HG03575 (cell line): Measurements from ENCODE around the gene NIPAL3.
"Not testable (repeated sequence)": the region's sequence is repeated elsewhere in the genome, so short reads cannot be mapped to it uniquely, and the experiment has no call there.

ENCODE experiments used
- ATAC-seq: cut with Tn5 transposase; IDR thresholded peaks from one replicate; pipeline ENCODE4 v1.9.1; 2021; ENCODE audit not compliant: unreplicated experiment, insufficient number of reproducible peaks, low FRiP score; ENCODE audit errors: extremely low read depth

The NIPAL3 gene

DNA sequence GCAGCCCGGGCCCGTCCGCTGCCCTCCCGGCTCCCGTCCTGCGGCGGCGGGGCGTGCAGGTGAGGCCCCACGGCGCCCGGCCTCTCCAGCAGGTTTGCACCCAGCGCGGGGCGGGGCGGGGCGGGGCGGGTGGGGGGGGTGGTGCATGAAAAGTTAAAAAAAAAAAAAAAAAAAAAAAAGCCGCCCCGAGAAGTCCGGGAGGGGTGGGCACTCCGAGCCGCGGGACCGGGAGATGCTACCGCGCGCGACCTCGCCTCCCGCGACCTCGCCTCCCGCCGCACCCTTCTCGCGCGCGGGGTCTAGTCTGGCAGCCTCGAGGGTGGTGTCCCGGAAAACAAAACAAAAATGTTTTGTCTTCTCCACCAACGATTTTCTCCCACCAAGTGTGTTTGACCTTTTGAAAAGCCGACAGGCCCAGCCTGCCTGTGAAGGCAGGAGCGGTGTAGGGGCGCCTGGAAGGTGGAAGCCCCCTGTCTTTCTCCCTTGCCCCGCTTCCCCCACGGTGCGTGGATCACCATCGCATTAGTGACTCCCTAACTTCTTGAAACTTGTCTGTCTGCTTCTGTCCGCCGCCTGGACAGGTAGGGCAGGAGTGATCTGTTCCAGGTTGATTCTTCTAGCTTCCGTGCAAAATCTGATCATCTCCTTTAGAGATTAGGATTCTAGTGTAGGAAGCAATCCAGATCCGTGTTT lies 87.6 kb downstream of the NIPAL3 start:
- no peak for ATAC-seq

GRCh38 chr1:24503870-24504523 lies 88.4 kb downstream of the NIPAL3 start:
- no peak for ATAC-seq

GRCh38 chr1:24504560-24504959 lies 89.0 kb downstream of the NIPAL3 start:
- no peak for ATAC-seq

DNA sequence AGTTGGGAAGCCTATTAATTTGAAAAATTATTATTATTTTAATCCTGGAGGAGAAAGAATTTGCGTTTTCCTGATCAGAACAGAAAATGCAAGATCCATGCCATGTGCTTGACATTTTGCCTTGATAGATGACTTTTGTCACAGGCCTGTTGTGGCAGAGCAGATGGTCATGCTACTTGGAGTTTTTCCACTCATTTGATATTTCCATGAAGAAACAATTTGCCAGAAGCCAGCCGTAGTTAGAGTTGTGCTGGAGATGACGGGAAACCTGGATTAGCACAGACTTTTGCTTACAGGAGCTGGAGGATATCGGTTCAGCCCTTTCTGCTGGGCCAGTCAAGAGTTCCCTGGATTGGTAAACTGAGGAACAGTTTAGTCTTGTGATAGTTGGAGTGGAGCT lies 90.2 kb downstream of the NIPAL3 start:
- no peak for ATAC-seq

DNA sequence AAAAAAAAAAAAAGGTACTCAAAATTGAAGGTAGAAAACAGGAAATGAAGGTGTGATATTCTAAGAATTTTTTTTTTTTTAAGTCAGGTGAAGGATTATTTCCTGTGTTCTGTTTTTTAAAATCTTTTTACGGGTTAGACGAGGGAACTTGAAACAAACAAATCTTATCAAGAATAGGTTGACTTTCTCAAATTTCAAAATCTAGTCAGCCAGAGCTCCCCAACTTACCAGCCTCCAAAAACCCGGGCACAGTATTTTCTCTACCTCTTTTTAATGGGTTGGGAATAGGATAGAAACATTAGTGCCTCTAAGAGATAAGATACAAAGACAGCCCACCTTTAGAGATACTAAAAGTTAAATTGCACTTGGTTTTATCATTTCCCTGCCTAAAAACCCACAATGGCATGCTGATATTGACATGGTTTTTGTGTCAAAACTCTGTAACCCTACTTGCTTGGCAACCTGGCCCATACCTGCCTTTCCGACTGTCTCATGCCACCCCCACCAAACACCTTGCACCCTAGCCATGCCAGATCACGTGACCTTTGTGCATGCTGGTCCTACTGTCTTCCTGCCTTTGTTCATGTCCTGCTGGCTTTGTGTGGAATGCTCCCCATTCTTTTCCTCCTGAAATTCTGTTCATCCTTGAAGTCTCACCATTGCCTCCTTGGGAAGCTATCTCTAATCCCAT lies 91.2 kb downstream of the NIPAL3 start:
- ATAC-seq: no peak

DNA sequence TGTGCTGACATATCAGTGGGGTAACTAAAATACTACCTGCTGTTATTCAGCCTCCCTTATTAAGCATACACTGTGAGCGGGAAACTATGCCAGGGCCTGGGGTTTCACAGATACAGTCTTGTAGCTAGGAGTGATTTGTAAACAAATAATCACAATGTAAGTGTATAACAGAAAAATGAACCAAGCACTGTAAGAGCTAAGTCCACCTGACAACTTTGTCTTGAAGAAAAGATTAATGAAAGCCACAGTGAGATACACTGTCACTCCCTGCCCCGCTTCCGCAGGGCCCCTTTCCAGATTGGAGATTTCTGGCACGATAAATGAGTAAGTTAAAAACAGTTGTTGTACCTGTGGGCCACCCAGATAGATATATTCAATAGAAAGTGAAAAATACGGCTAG lies 91.8 kb downstream of the NIPAL3 start:
- ATAC-seq: no peak

GRCh38 chr1:24508911-24509310 lies 93.3 kb downstream of the NIPAL3 start:
- ATAC-seq: no peak

DNA sequence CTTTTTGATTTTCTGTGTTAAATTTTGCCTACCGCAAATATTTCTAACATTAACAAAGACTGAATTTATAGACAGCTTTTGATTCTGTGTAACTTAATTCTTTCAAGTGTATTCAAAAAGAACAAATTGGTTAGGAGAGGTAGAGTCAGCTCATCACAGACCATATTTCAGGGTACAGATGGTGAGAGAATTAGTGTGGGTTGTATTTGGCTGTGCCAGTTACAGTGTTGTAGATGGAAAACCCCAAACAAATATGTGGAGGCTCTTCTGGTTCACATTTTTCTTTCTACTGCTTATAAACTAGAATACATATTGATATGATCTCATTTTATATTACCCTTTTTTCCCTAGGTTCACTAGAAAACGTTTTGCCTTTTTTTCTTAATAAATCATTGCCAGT lies 98.1 kb downstream of the NIPAL3 start:
- ATAC-seq: no peak

GRCh38 chr1:24514946-24515345 lies 99.3 kb downstream of the NIPAL3 start:
- no peak for ATAC-seq

DNA sequence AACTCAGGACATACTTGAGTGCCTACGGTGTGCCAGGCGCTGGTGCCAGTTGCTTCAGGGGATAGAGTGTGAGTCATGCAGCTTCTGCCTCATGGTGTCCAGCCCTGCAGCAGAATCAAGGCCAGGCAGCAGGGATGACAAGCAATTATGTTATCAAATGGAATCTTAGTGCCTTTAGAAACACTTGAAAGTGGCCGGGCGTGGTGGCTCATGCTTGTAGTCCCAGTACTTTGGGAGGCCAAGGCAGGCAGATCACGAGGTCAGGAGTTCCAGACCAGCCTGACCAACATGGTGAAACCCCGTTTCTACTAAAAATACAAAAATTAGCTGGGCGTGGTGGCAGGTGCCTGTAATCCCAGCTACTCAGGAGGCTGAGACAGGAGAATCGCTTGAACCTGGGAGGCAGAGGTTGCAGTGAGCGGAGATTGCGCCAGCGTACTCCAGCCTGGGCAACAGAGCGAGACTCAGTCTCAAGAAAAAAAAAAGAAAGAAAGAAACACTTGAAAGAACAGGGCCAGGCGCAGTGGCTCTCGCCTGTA lies 100.1 kb downstream of the NIPAL3 start:
- ATAC-seq: not testable (repeated sequence)

DNA sequence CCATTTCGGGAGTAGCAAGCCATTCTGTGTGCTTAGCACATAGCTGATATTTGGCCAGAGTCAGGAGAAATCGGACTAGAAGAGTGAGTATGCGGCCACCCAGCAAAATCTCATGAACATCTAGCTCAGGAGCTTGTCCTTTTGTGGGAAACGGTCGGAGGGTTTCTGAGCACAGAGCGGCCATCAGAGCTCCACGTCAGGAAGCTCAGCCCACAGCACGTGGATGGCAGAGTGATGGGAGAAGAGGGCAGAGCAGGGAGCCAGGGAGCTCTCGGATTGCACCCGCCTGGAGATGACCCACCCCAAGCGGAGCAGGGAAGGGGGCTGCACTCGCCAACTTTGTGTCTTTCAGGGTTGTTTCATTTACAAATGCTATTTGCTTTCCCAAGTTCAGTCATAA lies 100.9 kb downstream of the NIPAL3 start:
- no peak for ATAC-seq

GRCh38 chr1:24517898-24518297 lies 102.3 kb downstream of the NIPAL3 start:
- no peak for ATAC-seq

GRCh38 chr1:24520282-24520681 lies 104.7 kb downstream of the NIPAL3 start:
- ATAC-seq: not testable (repeated sequence)
